IPS-15b (cell line): Measurements from ENCODE around the gene FBXL13.
"Not testable (repeated sequence)": the region's sequence is repeated elsewhere in the genome, so short reads cannot be mapped to it uniquely, and the experiment has no call there.

ENCODE experiments used
- H3K27me3 ChIP-seq: one replicate; pipeline ENCODE4 v1.6.1; 2013; ENCODE audit warnings: low read length; ENCODE audit not compliant: control insufficient read depth, insufficient read depth
- H3K36me3 ChIP-seq: one replicate; pipeline ENCODE4 v1.6.1; 2013; ENCODE audit warnings: low read length; ENCODE audit not compliant: control insufficient read depth, insufficient read depth
- H3K4me1 ChIP-seq: one replicate; pipeline ENCODE4 v1.6.1; 2013; ENCODE audit warnings: mild to moderate bottlenecking, low read length; ENCODE audit not compliant: control insufficient read depth, insufficient read depth
- H3K4me3 ChIP-seq: one replicate; pipeline ENCODE4 v1.5.1; 2013; ENCODE audit warnings: low read depth, low read length
- H3K9ac ChIP-seq: one replicate; pipeline ENCODE4 v1.6.1; 2013; ENCODE audit warnings: low read depth, mild to moderate bottlenecking, low read length
- H3K9me3 ChIP-seq: one replicate; pipeline ENCODE4 v1.6.1; 2013; ENCODE audit warnings: mild to moderate bottlenecking, low read length; ENCODE audit not compliant: control insufficient read depth, insufficient read depth

FBXL13 gene

GRCh38 chr7:102859084-102859798, 215.4 kb downstream of the FBXL13 start:
- Histone ChIP-seq H3K36me3 (no peaks in the 10 kb centered on the region), H3K27me3 (no peaks in the 10 kb centered on the region), H3K4me3 (no peak overlapping the region), H3K9me3 (no peaks in the 10 kb centered on the region), H3K4me1 (peaks cover 3% of the 10 kb centered on the region), H3K9ac (no peak overlapping the region)

GRCh38 chr7:102856036-102856435, 218.6 kb downstream of the FBXL13 start:
- no peak overlapping the region for H3K9ac ChIP-seq
- no peaks in the 10 kb centered on the region for H3K9me3 ChIP-seq
- no peak overlapping the region for H3K4me3 ChIP-seq
- H3K36me3 ChIP-seq = no peaks in the 10 kb centered on the region
- no peaks in the 10 kb centered on the region for H3K27me3 ChIP-seq
- peaks cover 3% of the 10 kb centered on the region for H3K4me1 ChIP-seq

- no peak overlapping the region for H3K9ac ChIP-seq
- H3K4me1 ChIP-seq = no peaks in the 10 kb centered on the region
- H3K4me3 ChIP-seq = no peak overlapping the region
- no peaks in the 10 kb centered on the region for H3K36me3 ChIP-seq
- no peaks in the 10 kb centered on the region for H3K27me3 ChIP-seq
- H3K9me3 ChIP-seq = no peaks in the 10 kb centered on the region
Observed at GRCh38 chr7:102849538-102849937, 225.1 kb downstream of the FBXL13 start.

DNA sequence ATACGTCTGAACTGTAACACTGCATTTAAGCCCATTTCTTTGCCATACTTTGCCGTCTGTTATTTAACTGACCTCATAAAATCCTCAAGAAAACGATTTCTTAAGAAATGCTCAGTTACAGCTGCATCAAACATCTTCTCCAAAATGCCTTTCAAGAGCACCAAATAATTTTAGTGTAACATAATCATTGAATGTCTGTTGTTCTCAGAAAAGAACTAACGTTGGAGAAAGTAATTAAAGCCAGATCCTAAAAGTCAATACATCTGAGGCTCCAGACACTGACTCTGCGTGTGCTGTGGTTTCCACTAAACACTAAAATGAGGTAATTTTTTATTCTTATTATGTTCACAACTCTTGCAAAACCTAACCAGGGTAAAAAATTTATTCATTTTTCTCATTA, 225.5 kb downstream of the FBXL13 start:
- Histone ChIP-seq H3K4me1 (no peaks in the 10 kb centered on the region), H3K9me3 (no peaks in the 10 kb centered on the region), H3K36me3 (no peaks in the 10 kb centered on the region), H3K9ac (no peak overlapping the region), H3K4me3 (no peak overlapping the region), H3K27me3 (no peaks in the 10 kb centered on the region)

DNA sequence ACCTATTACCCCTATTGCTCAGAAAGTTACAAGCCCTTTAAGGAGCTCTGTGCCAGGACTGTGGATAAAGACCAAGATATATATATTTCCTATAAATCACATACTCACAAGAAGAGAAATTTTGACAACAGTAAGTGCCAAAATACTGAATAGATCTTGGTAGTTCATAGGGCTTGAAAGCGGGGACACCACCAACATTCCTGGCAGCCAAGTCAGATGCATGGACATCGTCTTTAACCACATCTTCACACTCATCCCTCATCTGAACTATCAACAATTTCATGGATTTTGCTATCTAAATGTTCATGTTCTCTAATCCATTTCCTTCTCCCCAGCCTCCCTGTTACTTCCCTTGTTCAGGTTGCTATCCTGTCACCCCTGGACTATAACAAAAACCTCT, 229.2 kb downstream of the FBXL13 start:
- H3K27me3 ChIP-seq = no peaks in the 10 kb centered on the region
- no peaks in the 10 kb centered on the region for H3K36me3 ChIP-seq
- no peak overlapping the region for H3K4me3 ChIP-seq
- no peaks in the 10 kb centered on the region for H3K4me1 ChIP-seq
- no peaks in the 10 kb centered on the region for H3K9me3 ChIP-seq
- H3K9ac ChIP-seq = no peak overlapping the region

- H3K4me1 ChIP-seq = no peaks in the 10 kb centered on the region
- H3K9ac ChIP-seq = no peak overlapping the region
- no peaks in the 10 kb centered on the region for H3K9me3 ChIP-seq
- H3K36me3 ChIP-seq = no peaks in the 10 kb centered on the region
- no peaks in the 10 kb centered on the region for H3K27me3 ChIP-seq
- no peak overlapping the region for H3K4me3 ChIP-seq
Observed at GRCh38 chr7:102843850-102844249, 230.7 kb downstream of the FBXL13 start.

DNA sequence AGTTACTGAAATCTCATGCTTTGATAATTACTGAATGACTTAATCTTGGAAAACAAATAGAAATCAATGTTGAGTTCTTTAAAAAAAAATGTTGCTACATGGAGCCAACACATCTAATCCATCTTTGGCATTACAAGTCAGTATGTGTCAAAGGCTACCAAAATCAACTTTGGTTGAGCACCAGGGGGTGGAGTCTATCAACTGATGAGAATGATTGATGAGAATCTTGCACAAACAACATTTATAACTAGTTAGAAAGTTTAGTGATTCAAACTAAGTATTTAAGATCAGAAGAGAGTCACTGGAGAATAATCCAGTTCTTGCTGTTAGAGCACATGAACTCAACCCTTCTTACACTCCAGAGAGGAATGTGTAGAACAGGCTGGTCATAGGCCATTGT, 232.3 kb downstream of the FBXL13 start:
- no peaks in the 10 kb centered on the region for H3K9me3 ChIP-seq

GRCh38 chr7:102841290-102841689, 233.3 kb downstream of the FBXL13 start:
- Histone ChIP-seq H3K9ac (no peak overlapping the region), H3K4me1 (no peaks in the 10 kb centered on the region), H3K27me3 (no peaks in the 10 kb centered on the region), H3K36me3 (no peaks in the 10 kb centered on the region), H3K4me3 (no peak overlapping the region), H3K9me3 (no peaks in the 10 kb centered on the region)

More for the DNA sequence above, 232.3 kb downstream of the FBXL13 start:
- H3K36me3 ChIP-seq = no peaks in the 10 kb centered on the region
- H3K4me3 ChIP-seq = no peak overlapping the region
- H3K27me3 ChIP-seq = no peaks in the 10 kb centered on the region
- no peak overlapping the region for H3K9ac ChIP-seq
- H3K4me1 ChIP-seq = no peaks in the 10 kb centered on the region

DNA sequence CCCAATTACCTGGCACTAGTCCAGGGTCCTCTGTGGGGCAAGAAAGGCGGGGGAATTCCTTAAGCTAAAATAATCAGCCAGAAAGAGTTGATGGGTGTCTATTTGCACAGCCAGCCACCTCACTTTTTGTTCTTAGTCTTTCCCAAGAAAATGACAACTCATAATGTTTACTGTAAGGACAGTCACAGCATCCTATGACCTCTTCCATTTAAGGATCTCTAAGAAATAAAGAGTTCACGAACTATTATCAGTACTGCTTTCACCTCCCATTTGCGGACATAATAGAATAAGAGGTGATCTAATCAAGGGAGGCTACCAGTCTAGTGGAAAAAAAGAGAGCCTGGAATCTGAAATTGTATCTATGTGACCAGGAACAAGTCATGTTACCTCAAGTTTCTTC, 234.2 kb downstream of the FBXL13 start:
- Histone ChIP-seq H3K36me3 (no peaks in the 10 kb centered on the region), H3K4me1 (no peaks in the 10 kb centered on the region), H3K4me3 (no peak overlapping the region), H3K9me3 (no peaks in the 10 kb centered on the region), H3K9ac (no peak overlapping the region), H3K27me3 (no peaks in the 10 kb centered on the region)

GRCh38 chr7:102838572-102839101, 236.0 kb downstream of the FBXL13 start:
- H3K4me3 ChIP-seq, H3K9me3 ChIP-seq, H3K27me3 ChIP-seq, H3K36me3 ChIP-seq, H3K9ac ChIP-seq, H3K4me1 ChIP-seq: not testable (repeated sequence)

DNA sequence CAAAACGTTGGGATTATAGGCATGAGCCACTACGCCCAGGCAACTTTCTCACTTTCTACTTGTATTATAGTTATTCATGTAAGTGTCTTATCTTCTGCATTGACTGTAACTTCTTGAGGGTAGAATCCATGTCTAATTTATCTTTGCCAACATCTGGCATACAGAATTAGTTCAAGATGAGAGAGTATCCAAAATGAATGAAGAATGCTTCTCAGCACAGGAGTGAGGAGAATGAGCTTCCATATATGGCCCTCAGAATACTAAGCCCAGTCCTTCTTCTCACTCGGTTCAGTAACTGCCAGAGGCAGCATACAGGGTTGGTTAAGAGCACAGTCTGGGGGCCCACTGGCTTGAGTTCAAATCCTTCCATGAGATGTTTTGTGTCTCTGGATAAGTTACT, 236.8 kb downstream of the FBXL13 start:
- Histone ChIP-seq H3K27me3 (no peaks in the 10 kb centered on the region), H3K4me1 (no peaks in the 10 kb centered on the region), H3K9me3 (no peaks in the 10 kb centered on the region), H3K4me3 (no peak overlapping the region), H3K36me3 (no peaks in the 10 kb centered on the region), H3K9ac (no peak overlapping the region)

GRCh38 chr7:102836977-102837376, 237.6 kb downstream of the FBXL13 start:
- Histone ChIP-seq H3K9me3 (no peaks in the 10 kb centered on the region), H3K27me3 (no peaks in the 10 kb centered on the region), H3K9ac (no peak overlapping the region), H3K4me3 (no peak overlapping the region), H3K36me3 (no peaks in the 10 kb centered on the region), H3K4me1 (no peaks in the 10 kb centered on the region)
